ENCODE results near the gene NIBAN1.

The NIBAN1 gene

DNA sequence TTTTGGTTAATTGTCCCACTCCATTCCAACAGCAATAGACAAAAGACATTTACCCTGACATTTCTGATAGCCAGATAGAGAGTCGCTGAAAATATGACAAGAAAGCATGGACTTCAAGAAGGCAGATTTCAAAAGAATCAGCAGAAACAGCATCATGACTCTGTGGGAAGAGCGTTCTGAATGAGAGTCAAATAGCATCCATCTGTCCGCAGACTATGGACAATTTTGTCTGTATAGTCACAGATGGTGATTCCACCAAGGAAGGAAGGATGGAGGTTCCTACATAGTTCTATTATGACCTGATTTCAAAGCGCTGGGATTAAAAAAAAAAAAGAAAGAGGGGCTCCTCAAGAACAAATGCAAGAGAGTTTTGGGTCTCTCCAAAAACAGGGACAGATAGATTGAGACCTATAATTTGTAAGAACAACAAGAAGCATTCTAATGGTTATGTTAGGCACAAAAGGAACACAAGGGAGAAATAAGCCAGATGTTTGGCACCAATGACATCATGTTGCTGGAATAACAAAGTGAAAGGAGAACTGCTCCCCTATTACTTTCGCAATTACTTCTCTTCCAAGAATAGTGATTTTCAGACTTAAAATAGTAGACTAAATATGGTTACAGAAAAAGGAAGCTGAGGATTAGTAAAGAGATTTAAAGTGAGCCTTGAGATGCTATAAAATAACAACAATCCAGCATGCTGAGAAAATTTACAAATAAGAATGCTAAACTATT, 28.5 kb downstream of the NIBAN1 start:
- no peak for DNase-seq (ENCODE audit: low read depth in 2 of 2)

DNA sequence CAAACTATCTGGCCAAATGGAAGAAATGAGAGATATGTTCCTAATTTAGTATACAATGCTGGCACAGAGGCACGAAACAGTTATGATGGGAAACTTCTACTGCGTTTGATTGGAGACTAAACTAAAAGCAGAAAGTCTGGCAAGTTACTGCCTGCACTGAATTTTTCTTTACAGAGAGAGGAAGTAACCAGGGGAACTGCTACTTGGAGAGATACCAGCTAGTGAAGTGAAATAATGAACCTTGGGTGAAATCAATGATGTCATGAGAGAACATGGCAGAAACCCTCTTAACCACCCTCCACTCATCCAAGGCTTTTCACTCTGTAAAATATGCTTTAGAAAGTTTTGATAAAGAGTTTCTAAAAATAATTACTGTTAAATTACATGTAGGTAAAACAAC, 29.3 kb downstream of the NIBAN1 start:
- DNase-seq (ENCODE audit: low read depth in 2 of 2), result no peak

DNA sequence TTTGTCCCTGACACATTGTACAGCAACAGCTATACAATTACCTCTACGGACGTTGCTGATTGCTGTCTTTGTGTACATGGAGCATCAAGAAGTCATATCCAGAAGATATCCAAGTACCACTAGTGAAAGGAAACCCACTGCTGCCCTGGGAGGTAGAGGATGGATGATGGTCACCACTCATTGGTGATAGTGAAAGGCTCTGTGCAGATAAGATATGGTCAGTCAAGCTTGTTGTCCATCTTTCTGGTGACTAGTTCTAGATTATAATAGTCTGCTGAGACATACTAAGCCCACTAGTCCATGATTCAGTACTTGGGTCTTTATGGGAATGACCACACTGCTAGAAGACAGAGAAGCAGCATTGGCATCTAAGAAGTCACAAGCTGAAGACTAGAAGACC, 30.3 kb downstream of the NIBAN1 start:
- DNase-seq (ENCODE audit: low read depth in 2 of 2), result no peak

DNA sequence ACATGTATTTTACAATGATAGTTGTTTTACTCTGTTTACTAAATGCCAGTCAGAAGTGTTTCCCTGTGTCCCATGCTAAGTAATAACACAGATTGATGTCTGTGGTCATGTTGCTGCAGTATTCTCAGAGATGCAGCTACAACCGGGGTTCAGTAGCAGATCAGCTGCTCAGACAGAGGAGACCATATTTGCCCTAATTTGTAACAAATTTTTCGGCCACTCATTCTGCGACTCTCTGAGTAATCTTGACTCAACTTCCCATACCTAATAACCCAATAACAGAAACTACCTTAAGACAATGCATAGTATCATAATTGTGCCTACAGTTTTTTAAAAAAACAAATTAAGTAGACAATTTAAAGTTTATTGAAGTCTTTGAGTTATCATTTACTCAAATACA, 32.6 kb downstream of the NIBAN1 start:
- DNase-seq (ENCODE audit: low read depth in 2 of 2), result no peak

DNA sequence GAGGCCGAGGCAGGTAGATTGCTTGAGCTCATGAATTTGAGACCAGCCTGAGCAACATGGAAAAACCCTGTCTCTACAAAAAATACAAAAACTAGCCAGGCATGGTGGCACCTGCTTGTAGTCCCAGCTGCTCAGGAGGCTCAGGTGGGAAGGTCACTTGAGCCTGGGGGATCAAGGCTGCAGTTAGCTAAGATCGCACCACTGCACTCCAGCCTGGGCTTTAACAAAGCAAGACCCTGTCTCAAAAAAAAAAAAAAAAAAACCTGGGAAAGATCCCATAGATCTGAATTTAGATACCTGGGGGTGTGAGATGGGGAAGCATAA, 32.9 kb downstream of the NIBAN1 start:
- no peak for DNase-seq (ENCODE audit: low read depth in 2 of 2)

DNA sequence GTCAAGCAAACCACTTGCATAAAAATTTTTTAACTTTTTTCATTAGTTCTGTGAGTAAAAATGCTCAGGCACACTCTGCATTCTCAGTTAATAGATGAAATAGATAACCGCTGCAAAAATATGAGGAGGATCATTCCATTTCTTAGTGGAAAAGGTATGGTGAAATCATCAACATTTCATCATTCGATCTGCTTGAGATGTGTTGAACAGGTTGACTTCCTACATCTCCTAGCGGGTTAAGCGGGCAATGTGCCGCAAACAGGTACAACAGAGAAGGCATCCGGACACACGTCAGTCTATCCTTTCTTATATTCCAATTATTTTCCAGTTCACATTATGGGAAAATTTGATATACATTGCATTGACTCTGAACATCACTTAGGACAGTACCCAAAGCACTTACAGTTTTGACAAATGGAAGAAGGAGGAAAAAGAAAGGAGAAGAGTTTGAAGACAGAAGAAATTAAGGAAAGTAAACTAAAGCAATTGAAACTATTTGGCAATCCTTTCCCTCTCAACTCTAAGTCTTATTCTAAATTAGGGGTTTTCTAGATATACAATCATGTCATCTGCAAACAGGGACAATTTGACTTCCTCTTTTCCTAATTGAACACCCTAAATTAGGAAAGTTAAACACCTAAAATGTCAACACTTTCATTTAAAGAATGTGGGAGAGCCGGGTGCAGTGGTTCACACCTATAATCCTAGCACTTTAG, 33.5 kb downstream of the NIBAN1 start:
- DNase-seq (ENCODE audit: low read depth in 2 of 2), result no peak

DNA sequence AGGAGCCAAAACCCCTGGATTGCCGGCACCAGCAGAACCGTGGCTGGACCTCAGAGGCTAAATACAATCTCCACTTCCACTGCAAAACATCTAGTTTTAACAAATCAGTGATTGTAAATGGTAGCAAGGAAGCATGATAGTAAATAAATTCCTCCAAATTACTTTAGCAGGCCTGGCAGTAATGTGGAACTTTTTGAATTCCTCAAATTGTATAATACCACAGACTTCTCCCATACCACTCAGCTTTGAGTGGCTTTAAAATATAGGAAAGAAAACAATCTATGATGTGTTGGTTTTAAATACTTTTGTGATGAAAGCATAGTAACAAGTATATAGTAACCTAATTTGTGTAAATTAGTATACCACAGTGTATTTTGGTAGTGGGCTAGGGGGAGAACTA, 34.1 kb downstream of the NIBAN1 start:
- DNase-seq (ENCODE audit: low read depth in 2 of 2), result no peak

DNA sequence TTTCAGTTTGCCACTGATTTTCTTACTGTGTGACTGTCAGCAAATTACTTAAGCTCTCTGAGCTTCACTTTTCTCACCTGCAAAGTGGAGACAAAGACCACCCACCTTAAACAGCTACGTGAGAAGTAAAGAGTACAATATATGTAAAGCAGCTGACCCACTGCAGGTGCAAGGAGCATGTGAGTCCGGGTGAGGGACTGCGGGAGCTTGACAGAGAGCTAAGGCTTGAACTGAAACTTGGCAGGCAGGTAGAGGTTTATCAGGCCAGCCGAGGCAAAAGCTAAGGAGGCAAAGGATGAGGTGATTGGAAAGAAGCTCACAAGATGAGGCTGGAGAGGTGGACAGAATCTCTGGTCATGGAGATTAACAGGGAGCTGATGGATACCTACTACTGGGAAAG, 36.6 kb downstream of the NIBAN1 start:
- DNase-seq (ENCODE audit: low read depth in 2 of 2), result no peak

DNA sequence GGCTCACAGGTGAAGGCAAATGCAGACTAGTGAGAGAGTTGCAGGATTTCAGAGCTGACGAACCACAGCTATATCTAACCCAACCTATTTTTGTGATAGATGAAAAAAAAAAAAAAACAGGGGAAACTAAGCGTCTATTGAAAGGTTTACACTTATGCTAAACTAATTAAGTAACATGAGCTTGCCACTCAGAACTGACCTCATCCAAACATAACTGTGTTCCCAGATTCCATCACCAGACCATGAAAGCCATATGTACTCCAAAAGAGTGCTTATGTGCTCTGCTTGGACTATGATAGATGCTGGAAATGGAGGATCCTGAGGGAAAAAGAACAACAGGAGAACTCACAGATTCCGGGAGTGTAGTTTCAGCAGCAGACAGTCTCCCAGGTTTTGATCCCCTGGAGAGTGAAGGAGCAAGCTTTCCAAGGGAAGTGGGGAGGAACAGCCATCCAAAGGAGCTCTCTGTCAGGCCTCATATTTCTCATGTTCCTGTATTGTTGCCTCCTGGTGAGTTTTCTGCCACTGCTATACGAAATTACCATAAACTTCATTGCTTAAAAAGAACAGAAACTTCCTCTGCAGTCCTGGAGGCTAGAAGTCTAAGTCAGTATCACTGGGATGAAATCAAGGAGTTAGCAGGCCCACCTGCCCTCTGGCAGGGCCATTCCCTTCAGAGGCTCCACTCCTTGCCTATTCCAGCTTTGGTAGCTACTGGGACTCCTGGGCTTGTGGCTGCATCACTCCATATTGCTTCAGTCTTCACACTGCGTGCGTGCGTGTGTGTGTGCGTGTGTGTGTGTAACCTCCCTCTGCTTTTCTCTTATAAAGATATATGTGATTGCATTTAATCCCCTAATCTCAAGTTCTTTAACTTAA, 38.1 kb downstream of the NIBAN1 start:
- no peak for DNase-seq (ENCODE audit: low read depth in 2 of 2)

DNA sequence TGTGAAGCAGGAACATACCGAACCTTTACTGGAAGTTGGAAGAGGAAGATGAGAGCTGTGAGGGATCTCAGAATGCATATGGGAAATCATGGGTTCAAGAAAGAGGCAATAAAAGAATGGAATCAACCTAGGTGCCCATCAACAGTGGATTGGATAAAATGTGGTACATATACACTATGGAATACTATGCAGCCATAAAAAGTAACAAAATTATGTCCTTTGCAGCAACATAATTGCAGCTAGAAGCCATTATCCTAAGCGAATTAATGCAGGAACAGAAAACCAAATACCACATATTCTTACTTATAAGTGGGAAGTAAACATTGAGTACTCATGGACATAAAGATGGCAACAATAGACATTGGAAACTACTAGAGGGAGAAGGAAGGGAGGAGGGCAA, 40.4 kb downstream of the NIBAN1 start:
- no peak for DNase-seq (ENCODE audit: low read depth in 2 of 2)

DNA sequence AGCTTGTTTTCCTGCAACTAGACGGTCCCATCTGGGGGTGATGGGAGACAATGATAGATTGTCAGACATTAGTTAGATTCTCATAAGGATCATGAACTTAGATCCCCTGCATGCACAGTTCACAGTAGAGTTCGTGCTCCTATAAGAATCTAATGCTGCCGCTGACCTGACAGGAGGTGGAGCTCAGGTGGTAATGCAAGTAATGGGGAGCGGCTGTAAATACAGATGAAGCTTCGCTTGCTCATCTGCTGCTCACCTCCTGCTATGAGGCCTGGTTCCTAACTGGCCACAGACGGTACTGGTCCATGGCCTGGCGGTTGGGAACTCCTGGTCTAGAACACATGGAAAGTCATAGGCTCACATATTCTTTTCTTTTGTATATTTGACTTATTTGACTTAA, 42.0 kb downstream of the NIBAN1 start:
- no peak for DNase-seq (ENCODE audit: low read depth in 2 of 2)

DNA sequence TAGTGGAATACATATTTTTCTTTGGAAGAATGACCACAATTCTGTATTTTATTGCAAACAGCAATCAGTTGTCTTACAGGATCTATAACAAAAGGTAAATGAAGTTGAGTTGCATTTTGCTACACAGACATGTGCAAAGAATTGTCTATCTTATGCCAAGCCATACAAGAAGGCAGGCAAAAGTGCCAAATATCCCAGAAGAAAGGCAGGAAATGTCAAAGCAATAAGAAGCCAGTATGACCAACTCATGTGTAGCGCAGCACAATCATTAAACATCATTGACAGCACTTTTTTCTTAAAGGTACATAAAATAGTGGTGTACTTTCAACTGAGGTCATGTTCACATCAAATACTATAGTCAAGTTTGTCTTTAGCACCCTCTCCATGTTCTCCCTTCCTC, 42.7 kb downstream of the NIBAN1 start:
- no peak for DNase-seq (ENCODE audit: low read depth in 2 of 2)

DNA sequence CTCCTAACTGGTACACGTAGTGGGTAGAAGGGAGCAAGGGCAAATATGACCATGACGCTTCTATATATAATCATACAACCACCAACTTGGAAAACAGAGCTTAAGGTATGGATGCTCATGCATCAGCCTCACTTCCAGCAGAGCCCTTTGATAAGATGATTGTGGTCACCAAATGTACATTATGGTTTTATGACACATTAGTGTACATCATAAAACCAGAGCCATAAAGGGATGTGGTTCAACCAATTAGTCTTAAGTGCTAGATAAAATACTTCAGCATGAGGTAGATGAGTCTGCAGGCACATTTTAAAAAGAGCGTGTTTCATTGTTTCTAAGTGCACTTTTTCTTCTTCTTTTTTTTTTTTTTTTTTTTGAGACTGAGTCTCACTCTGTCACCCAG, 43.7 kb downstream of the NIBAN1 start:
- DNase-seq (ENCODE audit: low read depth in 2 of 2), result no peak

DNA sequence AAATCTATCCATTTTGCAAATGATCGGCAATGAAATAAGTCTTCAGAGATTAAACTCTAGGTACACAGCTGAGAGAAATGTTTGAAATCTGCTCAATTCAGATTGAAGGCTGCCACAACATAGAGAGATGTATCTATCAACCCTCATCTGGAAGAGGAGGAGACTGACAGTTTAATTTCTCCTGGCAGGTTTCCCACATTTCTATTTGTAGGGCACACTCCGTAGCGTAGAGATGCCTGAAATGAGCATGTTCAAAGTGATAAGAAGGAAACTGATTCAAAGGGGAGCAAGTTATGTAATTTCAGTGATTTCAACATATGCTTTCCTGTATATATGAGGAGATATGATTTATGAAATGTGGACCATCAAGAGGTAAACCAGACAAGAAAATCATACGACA, 44.1 kb downstream of the NIBAN1 start:
- DNase-seq (ENCODE audit: low read depth in 2 of 2), result no peak

DNA sequence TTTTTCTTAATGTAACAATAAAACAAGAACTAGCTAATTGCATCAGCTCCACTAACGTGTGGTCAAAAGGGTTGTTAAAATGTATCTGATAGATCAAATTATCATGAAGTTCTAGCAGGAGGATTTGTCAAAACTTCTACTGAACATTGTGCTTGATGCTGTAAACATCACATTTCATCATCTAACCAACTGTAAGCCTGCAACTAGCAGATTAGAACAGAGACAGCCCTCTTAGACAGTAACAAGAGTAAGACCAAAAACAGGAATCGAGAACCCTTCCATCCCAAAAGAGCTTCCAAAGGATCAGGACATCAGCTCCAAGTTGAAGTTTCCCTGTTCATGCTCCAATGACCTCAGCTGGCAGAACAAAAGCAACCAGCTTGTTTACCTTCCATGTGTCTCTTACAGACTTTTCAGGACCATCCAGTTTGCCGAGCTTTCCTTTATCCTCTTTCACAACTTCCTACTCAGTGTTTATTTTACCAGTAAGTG, 44.6 kb downstream of the NIBAN1 start:
- no peak for DNase-seq (ENCODE audit: low read depth in 2 of 2)

DNA sequence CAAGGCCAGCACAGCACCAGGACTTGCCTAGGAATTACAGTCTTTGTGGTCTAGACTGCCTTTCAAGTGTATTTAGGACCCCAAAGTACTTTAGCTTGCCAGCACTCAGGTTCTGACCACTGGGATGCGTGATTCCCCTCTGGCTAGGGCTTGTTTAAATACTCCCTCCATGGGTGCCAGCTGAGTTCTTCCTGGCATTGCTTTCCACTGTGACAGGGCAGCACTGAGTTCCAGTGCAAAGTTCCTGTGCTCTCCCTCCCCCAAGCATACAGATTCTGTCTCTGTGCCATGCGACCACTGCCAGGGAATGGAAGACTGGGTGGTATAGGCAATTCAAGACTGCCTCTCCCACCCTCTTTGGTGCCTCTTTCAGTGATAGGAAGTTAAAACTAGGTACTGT, 45.9 kb downstream of the NIBAN1 start:
- DNase-seq (ENCODE audit: low read depth in 2 of 2), result no peak

Measured in stimulated activated CD4-positive, alpha-beta T cell treated with anti-CD3 and anti-CD28 coated beads, Interleukin-1b, Interleukin-23, amount 100 ng/mL, for 1 hour (primary cell).